ENCODE measurements around the gene DNAH8.
A peak's percentile ranks its signal among the peaks of the same experiment; 100 is the strongest.

DNAH8 gene, protein sequence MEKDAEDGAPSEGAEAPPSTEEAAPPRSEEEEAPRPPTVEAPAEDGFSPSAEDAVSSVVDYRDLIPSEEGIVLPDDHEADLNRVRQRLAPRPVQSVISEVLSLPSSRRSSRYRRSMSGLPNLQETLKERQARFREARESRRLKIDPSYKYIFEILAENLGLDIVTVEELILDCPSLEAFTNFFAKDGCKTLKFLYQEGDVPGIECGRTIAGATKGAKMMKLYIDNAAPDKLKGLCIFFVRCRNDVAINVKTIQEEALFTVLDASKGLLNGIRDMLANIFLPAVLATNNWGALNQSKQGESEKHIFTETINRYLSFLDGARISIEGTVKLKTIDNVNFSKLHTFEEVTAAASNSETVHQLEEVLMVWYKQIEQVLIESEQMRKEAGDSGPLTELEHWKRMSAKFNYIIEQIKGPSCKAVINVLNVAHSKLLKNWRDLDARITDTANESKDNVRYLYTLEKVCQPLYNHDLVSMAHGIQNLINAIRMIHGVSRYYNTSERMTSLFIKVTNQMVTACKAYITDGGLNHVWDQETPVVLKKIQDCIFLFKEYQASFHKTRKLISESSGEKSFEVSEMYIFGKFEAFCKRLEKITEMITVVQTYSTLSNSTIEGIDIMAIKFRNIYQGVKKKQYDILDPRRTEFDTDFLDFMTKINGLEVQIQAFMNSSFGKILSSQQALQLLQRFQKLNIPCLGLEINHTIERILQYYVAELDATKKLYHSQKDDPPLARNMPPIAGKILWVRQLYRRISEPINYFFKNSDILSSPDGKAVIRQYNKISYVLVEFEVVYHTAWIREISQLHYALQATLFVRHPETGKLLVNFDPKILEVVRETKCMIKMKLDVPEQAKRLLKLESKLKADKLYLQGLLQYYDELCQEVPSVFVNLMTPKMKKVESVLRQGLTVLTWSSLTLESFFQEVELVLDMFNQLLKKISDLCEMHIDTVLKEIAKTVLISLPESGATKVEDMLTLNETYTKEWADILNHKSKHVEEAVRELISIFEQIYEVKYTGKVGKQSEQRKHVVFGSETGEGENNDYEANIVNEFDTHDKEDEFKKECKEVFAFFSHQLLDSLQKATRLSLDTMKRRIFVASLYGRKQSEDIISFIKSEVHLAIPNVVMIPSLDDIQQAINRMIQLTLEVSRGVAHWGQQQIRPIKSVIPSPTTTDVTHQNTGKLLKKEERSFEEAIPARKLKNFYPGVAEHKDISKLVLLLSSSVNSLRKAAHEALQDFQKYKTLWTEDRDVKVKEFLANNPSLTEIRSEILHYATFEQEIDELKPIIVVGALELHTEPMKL (N-terminal part only)

GRCh38 chr6:38715016-38715689 lies at the start of gene DNAH8:
TSS of gene DNAH8 (plus strand) at chr6:38715311. CDS start at chr6:38722810, 7,499 bp downstream.
- peaks cover 11 to 13% of the 10 kb centered on the region in 2 donors for H3K4me1 Mint-ChIP-seq
- H3K36me3 Mint-ChIP-seq, result no peaks in the 10 kb centered on the region
- ATAC-seq (replicated peaks) (peak; percentile 62 to 71), DNase-seq (no peak)
- peaks cover 22 to 29% of the 10 kb centered on the region in 2 donors for H3K27me3 Mint-ChIP-seq
- H3K27ac Mint-ChIP-seq, result peak within 1 kb of the TSS; percentile 20
- H3K9me3 Mint-ChIP-seq, result peaks cover 0 to 2% of the 10 kb centered on the region in 2 donors
- H3K4me3 Mint-ChIP-seq, result peak within 1 kb of the TSS; percentile 68 to 77

DNA sequence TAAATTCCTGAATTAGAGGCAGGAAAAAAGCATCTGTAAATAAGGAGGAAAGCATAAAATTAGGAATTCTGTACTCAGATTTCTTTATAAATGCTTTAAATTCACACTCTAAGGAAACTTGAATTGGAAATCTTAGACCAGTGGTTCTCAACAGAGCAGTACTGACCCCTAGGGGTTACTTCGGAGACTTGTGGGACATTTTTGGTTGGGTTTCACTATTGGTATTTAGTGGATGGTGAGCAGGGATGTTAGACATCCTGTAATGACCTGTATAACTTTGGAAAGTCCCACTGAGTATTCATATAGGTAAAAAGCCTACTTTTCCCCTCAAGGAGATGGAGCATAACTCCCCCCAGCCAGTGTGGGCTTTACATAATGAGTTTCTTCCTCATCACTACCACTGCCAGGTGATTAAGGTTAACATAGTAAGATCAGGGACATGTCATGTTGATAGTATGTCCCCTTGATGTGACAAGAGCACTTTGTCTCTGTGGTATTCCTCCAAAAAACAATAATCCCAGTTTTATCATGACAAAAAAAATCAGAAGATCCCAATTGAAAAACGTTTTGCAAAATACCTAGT lies 43.1 kb upstream of the DNAH8 start:
- peak; percentile 85 to 89 for ATAC-seq (replicated peaks)
- Mint-ChIP-seq H3K4me1 (peaks cover 28 to 45% of the 10 kb centered on the region in 2 donors), H3K36me3 (peaks cover 33 to 35% of the 10 kb centered on the region in 2 donors), H3K9me3 (peaks cover 3 to 4% of the 10 kb centered on the region in 2 donors), H3K4me3 (no peak overlapping the region), H3K27ac (peak overlapping the region; percentile 65), H3K27me3 (no peaks in the 10 kb centered on the region)
- peak; percentile 37 for DNase-seq

- peak overlapping the region; percentile 31 for H3K27ac Mint-ChIP-seq
- H3K36me3 Mint-ChIP-seq, result peaks cover 38 to 47% of the 10 kb centered on the region in 2 donors
- no peaks in the 10 kb centered on the region for H3K27me3 Mint-ChIP-seq
- H3K4me1 Mint-ChIP-seq, result peaks cover 36 to 59% of the 10 kb centered on the region in 2 donors
- DNase-seq (no peak), ATAC-seq (replicated peaks) (peak; percentile 29 to 38)
- H3K4me3 Mint-ChIP-seq, result no peak overlapping the region
- peaks cover 3 to 4% of the 10 kb centered on the region in 2 donors for H3K9me3 Mint-ChIP-seq
These were observed 41.5 kb upstream of the DNAH8 start for GRCh38 chr6:38673397-38674165.

DNA sequence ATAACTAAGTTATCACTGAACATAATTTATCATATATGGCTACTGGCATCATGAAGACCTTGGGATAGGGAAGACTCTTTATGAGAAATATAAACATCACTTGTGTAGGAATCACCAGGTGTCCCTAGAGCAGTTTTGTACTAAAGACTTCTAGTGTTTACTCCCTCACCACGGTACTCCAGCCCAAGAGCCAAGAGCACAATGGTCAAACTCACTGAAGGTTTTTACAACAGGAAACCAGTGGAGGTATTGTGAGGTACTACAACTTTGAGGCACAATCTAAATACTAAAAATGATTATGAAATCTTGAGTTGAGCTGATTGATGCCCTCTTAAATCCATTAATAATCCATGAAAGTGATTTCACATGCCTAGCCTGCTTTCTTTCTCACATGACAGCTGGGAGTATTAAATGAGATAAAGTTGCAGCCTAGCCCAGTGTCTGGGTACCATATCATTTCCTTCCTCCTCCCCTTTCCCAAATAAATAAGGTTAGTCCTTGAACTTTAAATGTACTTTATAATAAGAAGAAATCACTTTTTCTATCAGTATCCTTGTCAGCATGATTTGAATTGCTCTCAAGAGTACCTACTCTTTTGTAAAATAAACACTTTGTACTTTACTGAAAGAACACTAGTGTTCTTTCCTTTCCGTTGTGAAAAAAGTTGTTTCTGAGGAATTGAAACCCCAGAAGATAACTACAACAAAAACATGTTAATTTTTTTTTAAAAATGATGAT lies 38.7 kb upstream of the DNAH8 start:
- Mint-ChIP-seq H3K9me3 (peaks cover 3 to 4% of the 10 kb centered on the region in 2 donors), H3K36me3 (peaks cover 50 to 60% of the 10 kb centered on the region in 2 donors), H3K27me3 (no peaks in the 10 kb centered on the region), H3K27ac (peak overlapping the region; percentile 82), H3K4me3 (peak overlapping the region; percentile 26 to 65), H3K4me1 (peaks cover 36 to 67% of the 10 kb centered on the region in 2 donors)
- ATAC-seq (replicated peaks), result peak; percentile 58 to 61
- no peak for DNase-seq

DNA sequence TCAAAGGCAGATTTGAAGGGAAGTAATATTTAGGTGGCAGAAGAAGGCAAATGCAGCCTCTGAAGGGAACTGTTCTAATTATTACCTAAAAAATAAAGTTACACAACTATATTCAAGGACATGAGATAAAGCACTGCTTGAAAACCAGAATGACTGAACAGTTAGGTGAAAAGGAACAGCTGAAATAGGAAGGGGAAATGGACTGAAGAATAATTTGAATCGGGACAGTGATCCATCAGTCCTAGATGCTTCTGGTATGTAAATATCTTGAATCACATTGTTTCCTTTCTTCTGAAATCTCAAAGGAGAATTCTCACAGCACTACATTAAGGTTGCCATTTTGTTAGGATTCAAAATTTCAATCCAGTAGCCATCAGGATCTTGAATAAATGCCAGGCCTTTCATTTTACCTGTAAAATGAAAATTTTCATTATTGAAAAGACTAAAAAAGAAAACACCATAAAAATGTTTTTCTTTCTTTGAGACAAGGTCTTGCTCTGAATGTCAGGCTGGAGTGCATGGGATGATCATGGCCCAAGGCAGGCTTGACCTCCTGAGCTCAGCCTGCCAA lies 38.1 kb upstream of the DNAH8 start:
- Mint-ChIP-seq H3K27me3 (no peaks in the 10 kb centered on the region), H3K27ac (peak overlapping the region; percentile 82), H3K9me3 (peaks cover 3 to 4% of the 10 kb centered on the region in 2 donors), H3K4me1 (peaks cover 41 to 70% of the 10 kb centered on the region in 2 donors), H3K36me3 (peaks cover 54 to 67% of the 10 kb centered on the region in 2 donors), H3K4me3 (peak overlapping the region; percentile 26 to 65)
- DNase-seq (no peak), ATAC-seq (replicated peaks) (peak; percentile 1 to 31)

GRCh38 chr6:38678178-38678760 lies 36.8 kb upstream of the DNAH8 start:
- peaks cover 35 to 64% of the 10 kb centered on the region in 2 donors for H3K4me1 Mint-ChIP-seq
- DNase-seq (no peak), ATAC-seq (replicated peaks) (peak; percentile 55 to 61)
- peak overlapping the region in 1 of 2 donors; percentile 33 for H3K4me3 Mint-ChIP-seq
- peaks cover 3 to 4% of the 10 kb centered on the region in 2 donors for H3K9me3 Mint-ChIP-seq
- no peaks in the 10 kb centered on the region for H3K27me3 Mint-ChIP-seq
- H3K27ac Mint-ChIP-seq, result peak overlapping the region; percentile 37
- peaks cover 55 to 73% of the 10 kb centered on the region in 2 donors for H3K36me3 Mint-ChIP-seq

GRCh38 chr6:38679668-38680067 lies 35.4 kb upstream of the DNAH8 start:
- Mint-ChIP-seq H3K27ac (no peak overlapping the region), H3K4me3 (no peak overlapping the region), H3K4me1 (peaks cover 25 to 50% of the 10 kb centered on the region in 2 donors), H3K9me3 (no peaks in the 10 kb centered on the region), H3K36me3 (peaks cover 45 to 61% of the 10 kb centered on the region in 2 donors), H3K27me3 (no peaks in the 10 kb centered on the region)
- ATAC-seq (replicated peaks) (no peak), DNase-seq (no peak)

DNA sequence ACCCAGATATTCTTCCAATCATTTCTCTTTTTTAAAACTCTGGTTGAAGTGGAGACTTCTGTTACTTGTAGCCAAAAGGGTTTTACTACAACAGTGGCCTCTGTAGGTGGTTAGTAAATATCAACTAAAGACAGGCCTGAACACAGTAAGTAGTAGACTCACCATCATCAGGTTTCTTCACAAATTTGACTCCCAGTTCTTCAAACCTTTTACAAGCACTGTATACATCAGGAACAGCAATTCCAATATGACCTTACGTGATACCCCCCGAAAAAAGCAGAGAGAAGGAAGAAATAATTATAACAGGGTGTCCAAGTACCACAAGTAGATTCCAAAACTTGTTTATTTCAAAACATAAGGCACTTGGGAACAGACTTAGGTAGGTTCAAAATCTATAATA lies 33.3 kb upstream of the DNAH8 start:
- H3K27me3 Mint-ChIP-seq, result no peaks in the 10 kb centered on the region
- H3K4me1 Mint-ChIP-seq, result peaks cover 22 to 36% of the 10 kb centered on the region in 2 donors
- H3K27ac Mint-ChIP-seq, result no peak overlapping the region
- peaks cover 30 to 46% of the 10 kb centered on the region in 2 donors for H3K36me3 Mint-ChIP-seq
- H3K9me3 Mint-ChIP-seq, result no peaks in the 10 kb centered on the region
- H3K4me3 Mint-ChIP-seq, result no peak overlapping the region
- no peak for DNase-seq
- ATAC-seq (replicated peaks), result no peak

GRCh38 chr6:38684237-38684636 lies 30.9 kb upstream of the DNAH8 start:
- no peak for ATAC-seq (replicated peaks)
- H3K27me3 Mint-ChIP-seq, result no peaks in the 10 kb centered on the region
- no peak overlapping the region for H3K27ac Mint-ChIP-seq

GRCh38 chr6:38684904-38685303 lies 30.2 kb upstream of the DNAH8 start:
- ATAC-seq (replicated peaks) (peak; percentile 24 to 47), DNase-seq (no peak)
- Mint-ChIP-seq H3K27ac (no peak overlapping the region), H3K9me3 (no peaks in the 10 kb centered on the region), H3K27me3 (no peaks in the 10 kb centered on the region), H3K4me3 (no peak overlapping the region), H3K4me1 (peaks cover 29 to 37% of the 10 kb centered on the region in 2 donors), H3K36me3 (peaks cover 16 to 30% of the 10 kb centered on the region in 2 donors)

More at GRCh38 chr6:38684237-38684636, 30.9 kb upstream of the DNAH8 start:
- Mint-ChIP-seq H3K4me3 (no peak overlapping the region), H3K4me1 (peaks cover 25 to 33% of the 10 kb centered on the region in 2 donors), H3K36me3 (peaks cover 18 to 32% of the 10 kb centered on the region in 2 donors), H3K9me3 (no peaks in the 10 kb centered on the region)
- DNase-seq, result no peak

DNA sequence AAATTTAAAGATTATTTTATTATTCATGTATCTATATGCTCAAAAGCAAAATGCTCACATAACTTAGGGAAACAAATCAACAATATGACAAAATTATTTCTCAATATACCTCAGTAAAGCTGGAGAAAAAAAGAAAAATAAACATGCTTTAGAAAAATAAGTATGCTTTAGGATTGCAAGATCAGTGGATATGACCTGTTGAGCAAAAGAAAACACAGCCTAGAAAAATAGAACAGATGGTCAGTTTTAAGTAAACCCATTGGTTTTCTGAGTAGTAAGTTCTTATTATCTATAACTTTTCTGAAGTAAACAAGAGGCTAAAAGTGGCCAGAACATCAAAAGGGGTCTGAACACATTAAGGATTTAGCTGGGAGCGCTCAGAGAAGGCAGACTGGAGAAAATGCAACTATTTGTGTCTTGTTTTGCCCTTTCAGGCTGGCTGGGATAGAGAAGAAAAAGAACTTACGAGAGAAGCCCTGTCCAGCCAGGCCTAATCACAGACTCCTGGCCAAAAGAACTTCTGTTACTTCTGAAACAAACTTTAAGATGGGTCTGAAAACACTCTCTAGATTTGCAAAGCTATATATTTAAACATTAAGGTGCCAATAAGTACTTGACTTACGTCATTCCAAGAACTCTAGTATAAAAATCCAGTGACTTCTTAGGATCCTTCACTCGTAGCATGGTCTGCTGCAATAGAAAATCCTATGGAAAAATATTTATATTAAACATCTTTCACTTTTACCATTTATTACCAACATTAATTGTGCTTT lies 28.7 kb upstream of the DNAH8 start:
- no peak overlapping the region for H3K27ac Mint-ChIP-seq
- H3K4me3 Mint-ChIP-seq, result no peak overlapping the region
- no peaks in the 10 kb centered on the region for H3K9me3 Mint-ChIP-seq
- peaks cover 10 to 24% of the 10 kb centered on the region in 2 donors for H3K36me3 Mint-ChIP-seq
- H3K4me1 Mint-ChIP-seq, result peaks cover 29 to 37% of the 10 kb centered on the region in 2 donors
- no peaks in the 10 kb centered on the region for H3K27me3 Mint-ChIP-seq
- ATAC-seq (replicated peaks), result no peak
- no peak for DNase-seq

Measured in stimulated activated naive B cell treated with anti-CD40 and anti-IgM and Interleukin-4, amounts not matched to agents 10 μg/mL and 1 μg/mL and 100 μg/mL, for 72 hours (primary cell).